BLaER1 treated with 17β-estradiol and CSF1 and Interleukin-3, amounts not matched to agents 10 nM and 100 nM (cell line): ENCODE measurements around the gene UVSSA.
"Not testable (repeated sequence)": the region's sequence is repeated elsewhere in the genome, so short reads cannot be mapped to it uniquely, and the experiment has no call there.

Experiments
- H3K27ac ChIP-seq, 11 experiments: shearing (Covaris generic); formaldehyde crosslinking; 2 replicates each; pipeline ENCODE4 v1.8.1; 2022
- H3K27me3 ChIP-seq, 11 experiments: shearing (Covaris generic); formaldehyde crosslinking; 2 replicates each; pipeline ENCODE4 v1.8.1; 2022
- H3K36me3 ChIP-seq, 11 experiments: shearing (Covaris generic); formaldehyde crosslinking; 2 replicates each; pipeline ENCODE4 v1.8.1; 2022
- H3K4me1 ChIP-seq, 10 experiments: shearing (Covaris generic); formaldehyde crosslinking; 2 replicates each; pipeline ENCODE4 v1.8.1; 2022
- H3K4me2 ChIP-seq, 11 experiments: shearing (Covaris generic); formaldehyde crosslinking; 2 replicates each; pipeline ENCODE4 v1.8.1; 2022
- H3K4me3 ChIP-seq, 10 experiments: shearing (Covaris generic); formaldehyde crosslinking; 2 replicates each; pipeline ENCODE4 v1.8.1; 2022
- H3K9ac ChIP-seq, 11 experiments: shearing (Covaris generic); formaldehyde crosslinking; 2 replicates each; pipeline ENCODE4 v1.8.1; 2022
- H3K9me3 ChIP-seq, 11 experiments: shearing (Covaris generic); formaldehyde crosslinking; replicated peaks in 1 of 11; 2 replicates each; pipeline ENCODE4 v1.8.1; 2022
- H4K20me1 ChIP-seq, 11 experiments: shearing (Covaris generic); formaldehyde crosslinking; 2 replicates each; pipeline ENCODE4 v1.8.1; 2022
- Cebpa-rat ChIP-seq, 11 experiments: shearing (Covaris generic); IDR thresholded peaks; 2 replicates each; pipeline ENCODE4 v1.8.1; 2022

Gene UVSSA

GRCh38 chr4:1333256-1333655 lies 13.8 kb upstream of the UVSSA start:
- peak overlapping the region in 10 of 11 experiments; percentile 10 to 72 (median 44); a peak in 15 of 22 replicates for H3K4me2 ChIP-seq
- peak overlapping the region in 6 of 11 experiments; percentile 33 to 67 (median 41); a peak in 8 of 22 replicates for H3K9ac ChIP-seq
- H3K9me3 ChIP-seq = peaks cover 0 to 30% (median 13%) of the 10 kb centered on the region in 11 experiments; a peak in 15 of 22 replicates
- H3K27me3 ChIP-seq = no peaks in the 10 kb centered on the region
- H3K36me3 ChIP-seq = peaks cover 71 to 90% (median 85%) of the 10 kb centered on the region in 11 experiments
- TF ChIP-seq Cebpa-rat (IDR thresholded peaks at IDR 0.05) = no peak
- H3K4me1 ChIP-seq = peaks cover 41 to 73% (median 59%) of the 10 kb centered on the region in 10 experiments
- H3K27ac ChIP-seq = peak overlapping the region in 8 of 11 experiments; percentile 22 to 61 (median 51); a peak in 13 of 22 replicates
- H4K20me1 ChIP-seq = peaks cover 23 to 60% (median 48%) of the 10 kb centered on the region in 11 experiments; a peak in 20 of 22 replicates
- no peak overlapping the region for H3K4me3 ChIP-seq

- Histone ChIP-seq H3K4me1 (peaks cover 35 to 67% (median 53%) of the 10 kb centered on the region in 10 experiments), H4K20me1 (peaks cover 23 to 58% (median 40%) of the 10 kb centered on the region in 11 experiments; a peak in 19 of 22 replicates), H3K27ac (peak overlapping the region in 10 of 11 experiments; percentile 42 to 70 (median 60); a peak in 19 of 22 replicates), H3K4me3 (peak overlapping the region in 3 of 10 experiments; percentile 20 to 40 (median 37); a peak in 4 of 20 replicates), H3K9me3 (peaks cover 0 to 30% (median 13%) of the 10 kb centered on the region in 11 experiments; a peak in 15 of 22 replicates), H3K36me3 (peaks cover 71 to 90% (median 85%) of the 10 kb centered on the region in 11 experiments), H3K9ac (peak overlapping the region in 10 of 11 experiments; percentile 21 to 57 (median 44); a peak in 13 of 22 replicates), H3K4me2 (peak overlapping the region; percentile 35 to 88 (median 70); a peak in 20 of 22 replicates)
- H3K27me3 ChIP-seq = not testable (repeated sequence)
Measured at GRCh38 chr4:1333851-1334578, 13.0 kb upstream of the UVSSA start.

GRCh38 chr4:1334579-1334895 lies 12.5 kb upstream of the UVSSA start:
- H3K27ac ChIP-seq = peak overlapping the region; percentile 42 to 70 (median 57); a peak in 20 of 22 replicates
- peak overlapping the region; percentile 35 to 88 (median 70); a peak in 20 of 22 replicates for H3K4me2 ChIP-seq
- peak overlapping the region in 10 of 11 experiments; percentile 21 to 57 (median 44); a peak in 13 of 22 replicates for H3K9ac ChIP-seq
- H3K4me1 ChIP-seq = peaks cover 30 to 62% (median 49%) of the 10 kb centered on the region in 10 experiments
- H3K27me3 ChIP-seq = no peaks in the 10 kb centered on the region
- peaks cover 20 to 53% (median 35%) of the 10 kb centered on the region in 11 experiments; a peak in 19 of 22 replicates for H4K20me1 ChIP-seq
- H3K9me3 ChIP-seq = peaks cover 0 to 30% (median 13%) of the 10 kb centered on the region in 11 experiments; a peak in 15 of 22 replicates
- H3K36me3 ChIP-seq = peaks cover 71 to 90% (median 85%) of the 10 kb centered on the region in 11 experiments
- peak overlapping the region in 3 of 10 experiments; percentile 20 to 40 (median 37); a peak in 4 of 20 replicates for H3K4me3 ChIP-seq
- TF ChIP-seq Cebpa-rat (IDR thresholded peaks at IDR 0.05) = no peak

- Histone ChIP-seq H3K36me3 (peaks cover 72 to 90% (median 86%) of the 10 kb centered on the region in 11 experiments), H3K9me3 (peaks cover 0 to 30% (median 13%) of the 10 kb centered on the region in 11 experiments; a peak in 15 of 22 replicates), H4K20me1 (peaks cover 15 to 52% (median 31%) of the 10 kb centered on the region in 11 experiments; a peak in 19 of 22 replicates), H3K27ac (peak overlapping the region; percentile 42 to 70 (median 57); a peak in 21 of 22 replicates), H3K4me1 (peaks cover 23 to 57% (median 44%) of the 10 kb centered on the region in 10 experiments), H3K4me2 (peak overlapping the region in 5 of 11 experiments; percentile 70 to 88 (median 83); a peak in 6 of 22 replicates), H3K9ac (peak overlapping the region in 3 of 11 experiments; percentile 13 to 57 (median 42); a peak in 4 of 22 replicates), H3K4me3 (0 out of 20 replicates have a peak overlapping the region, but pooled peaks of 1 of the 10 experiments have one; percentile 37)
- not testable (repeated sequence) for H3K27me3 ChIP-seq
- peak in 4 of 11 experiments; percentile 5 to 62 (median 24); a peak in 5 of 22 replicates for TF ChIP-seq Cebpa-rat (IDR thresholded peaks at IDR 0.05)
Measured at GRCh38 chr4:1335193-1335883, 11.7 kb upstream of the UVSSA start.

GRCh38 chr4:1336088-1336491 lies 10.9 kb upstream of the UVSSA start:
- H3K27ac ChIP-seq = peak overlapping the region in 9 of 11 experiments; percentile 2 to 58 (median 39); a peak in 16 of 22 replicates
- peak in 3 of 11 experiments; percentile 6 to 25 (median 6); a peak in 1 of 22 replicates for TF ChIP-seq Cebpa-rat (IDR thresholded peaks at IDR 0.05)
- H3K4me2 ChIP-seq = no peak overlapping the region
- peaks cover 10 to 52% (median 28%) of the 10 kb centered on the region in 11 experiments; a peak in 19 of 22 replicates for H4K20me1 ChIP-seq
- peaks cover 76 to 91% (median 87%) of the 10 kb centered on the region in 11 experiments for H3K36me3 ChIP-seq
- peaks cover 0 to 30% (median 13%) of the 10 kb centered on the region in 11 experiments; a peak in 15 of 22 replicates for H3K9me3 ChIP-seq
- H3K27me3 ChIP-seq = no peaks in the 10 kb centered on the region
- H3K4me1 ChIP-seq = peaks cover 23 to 57% (median 39%) of the 10 kb centered on the region in 10 experiments
- H3K9ac ChIP-seq = no peak overlapping the region
- H3K4me3 ChIP-seq = 0 out of 20 replicates have a peak overlapping the region, but pooled peaks of 1 of the 10 experiments have one; percentile 0

GRCh38 chr4:1337376-1337831 lies 9.6 kb upstream of the UVSSA start:
- Histone ChIP-seq H3K27ac (peak overlapping the region in 9 of 11 experiments; percentile 2 to 58 (median 42); a peak in 14 of 22 replicates), H3K9me3 (peaks cover 0 to 30% (median 13%) of the 10 kb centered on the region in 11 experiments; a peak in 15 of 22 replicates), H3K36me3 (peaks cover 69 to 86% (median 80%) of the 10 kb centered on the region in 11 experiments)

GRCh38 chr4:1337951-1338751 lies 8.9 kb upstream of the UVSSA start:
- peaks cover 13 to 42% (median 22%) of the 10 kb centered on the region in 10 experiments for H3K4me1 ChIP-seq
- H3K9me3 ChIP-seq = peaks cover 0 to 30% (median 13%) of the 10 kb centered on the region in 11 experiments; a peak in 15 of 22 replicates
- H3K27me3 ChIP-seq = no peaks in the 10 kb centered on the region
- TF ChIP-seq Cebpa-rat (IDR thresholded peaks at IDR 0.05) = no peak
- H3K36me3 ChIP-seq = peaks cover 68 to 79% (median 73%) of the 10 kb centered on the region in 11 experiments
- peak overlapping the region in 2 of 11 experiments; percentile 9 to 45; a peak in 5 of 22 replicates for H3K9ac ChIP-seq
- no peak overlapping the region for H3K4me3 ChIP-seq
- peak overlapping the region in 2 of 11 experiments; percentile 9 to 45; a peak in 5 of 22 replicates for H3K4me2 ChIP-seq
- peak overlapping the region in 9 of 11 experiments; percentile 2 to 58 (median 42); a peak in 11 of 22 replicates for H3K27ac ChIP-seq
- H4K20me1 ChIP-seq = peaks cover 2 to 32% (median 8%) of the 10 kb centered on the region in 11 experiments; a peak in 10 of 22 replicates

More at GRCh38 chr4:1337376-1337831, 9.6 kb upstream of the UVSSA start:
- Histone ChIP-seq H3K27me3 (no peaks in the 10 kb centered on the region), H3K4me2 (peak overlapping the region in 3 of 11 experiments; percentile 9 to 45 (median 15); a peak in 7 of 22 replicates), H3K9ac (peak overlapping the region in 5 of 11 experiments; percentile 3 to 45 (median 19); a peak in 8 of 22 replicates), H3K4me1 (peaks cover 20 to 49% (median 28%) of the 10 kb centered on the region in 10 experiments), H3K4me3 (no peak overlapping the region), H4K20me1 (peaks cover 4 to 40% (median 15%) of the 10 kb centered on the region in 11 experiments; a peak in 13 of 22 replicates)
- TF ChIP-seq Cebpa-rat (IDR thresholded peaks at IDR 0.05) = no peak
